ENCODE results near the gene SORCS2.

Gene SORCS2

GRCh38 chr4:7382634-7383014 is 190.3 kb downstream of the SORCS2 start:
- no peak for DNase-seq

- DNase-seq: peak; percentile 78
Measured at GRCh38 chr4:7383266-7383665, 190.9 kb downstream of the SORCS2 start.

GRCh38 chr4:7384003-7384928 is 191.9 kb downstream of the SORCS2 start:
- DNase-seq: no peak

GRCh38 chr4:7384929-7385890 is 192.9 kb downstream of the SORCS2 start:
- no peak for DNase-seq

- no peak for DNase-seq
Measured at GRCh38 chr4:7387925-7388324, 195.6 kb downstream of the SORCS2 start.

GRCh38 chr4:7388627-7389026 is 196.3 kb downstream of the SORCS2 start:
- DNase-seq: no peak

GRCh38 chr4:7389101-7389701 is 196.9 kb downstream of the SORCS2 start:
- DNase-seq: no peak

- DNase-seq: no peak
Measured at GRCh38 chr4:7389719-7390118, 197.4 kb downstream of the SORCS2 start.

GRCh38 chr4:7390336-7390735 is 198.0 kb downstream of the SORCS2 start:
- DNase-seq: no peak

GRCh38 chr4:7390906-7391636 is 198.7 kb downstream of the SORCS2 start:
- DNase-seq: no peak

- no peak for DNase-seq
Measured at GRCh38 chr4:7391637-7392437, 199.5 kb downstream of the SORCS2 start.

- no peak for DNase-seq
Measured at GRCh38 chr4:7392438-7393421, 200.4 kb downstream of the SORCS2 start.

- DNase-seq: no peak
Measured at GRCh38 chr4:7393601-7394575, 201.6 kb downstream of the SORCS2 start.

- DNase-seq: peak; percentile 8
Measured at GRCh38 chr4:7394681-7395451, 202.5 kb downstream of the SORCS2 start.

- DNase-seq: no peak
Measured at GRCh38 chr4:7395645-7396044, 203.3 kb downstream of the SORCS2 start.

GRCh38 chr4:7396186-7396910 is 204.0 kb downstream of the SORCS2 start:
- DNase-seq: no peak
